GM23338 (cell line): ENCODE measurements around the gene RNU7-1. TPM values are rescaled to one million over a fixed set of nuclear protein-coding genes. Genes with fewer than 3 reads are reported as not detected.

ENCODE experiments used
- ATAC-seq: fragments of 200-7000 bp; cut with Tn5 transposase; 3 replicates; pipeline ENCODE4 v1.9.1; 2020
- DNase-seq: peaks from one replicate; pipeline ENCODE4 v3.0.0-alpha.2; 2015; ENCODE audit warnings: low spot score
- H2AFZ ChIP-seq: fragments of 200-600 bp; sonication (generic); 2 replicates; pipeline ENCODE4 v1.8.0; 2016; ENCODE audit warnings: antibody characterized with exemption, mild to moderate bottlenecking, moderate library complexity
- H3F3A ChIP-seq: fragments of 200-600 bp; sonication (generic); replicated peaks from 2 replicates; pipeline ENCODE4 v1.8.0; 2017; ENCODE audit warnings: antibody characterized with exemption, mixed run types, low read depth
- H3K27ac ChIP-seq: fragments of 200-600 bp; sonication (generic); 2 replicates; pipeline ENCODE4 v1.6.1; 2016; ENCODE audit warnings: low read depth
- H3K27me3 ChIP-seq: fragments of 200-600 bp; sonication (generic); 2 replicates; pipeline ENCODE4 v1.8.0; 2016; ENCODE audit warnings: mild to moderate bottlenecking, mixed run types, moderate library complexity; ENCODE audit not compliant: insufficient read depth
- H3K36me3 ChIP-seq: fragments of 200-600 bp; sonication (generic); 2 replicates; pipeline ENCODE4 v1.8.0; 2016; ENCODE audit warnings: mild to moderate bottlenecking; ENCODE audit not compliant: insufficient read depth
- H3K4me1 ChIP-seq: fragments of 200-600 bp; sonication (generic); 2 replicates; pipeline ENCODE4 v1.8.0; 2016; ENCODE audit warnings: mild to moderate bottlenecking, moderate library complexity; ENCODE audit not compliant: insufficient read depth
- H3K4me2 ChIP-seq: fragments of 200-600 bp; sonication (generic); 2 replicates; pipeline ENCODE4 v1.7.1; 2017; ENCODE audit warnings: mixed run types
- H3K4me3 ChIP-seq: fragments of 200-600 bp; sonication (generic); 2 replicates; pipeline ENCODE4 v1.6.1; 2016; ENCODE audit warnings: mixed run types
- H3K79me2 ChIP-seq: fragments of 200-600 bp; sonication (generic); replicated peaks from 2 replicates; pipeline ENCODE4 v1.8.0; 2017; ENCODE audit warnings: mild to moderate bottlenecking; ENCODE audit not compliant: insufficient read depth
- H3K9me2 ChIP-seq: fragments of 200-600 bp; sonication (generic); 2 replicates; pipeline ENCODE4 v1.8.0; 2017; ENCODE audit not compliant: insufficient read depth
- H4K20me1 ChIP-seq: fragments of 200-600 bp; sonication (generic); replicated peaks from 2 replicates; pipeline ENCODE4 v1.8.0; 2017; ENCODE audit warnings: mild to moderate bottlenecking; ENCODE audit not compliant: insufficient read depth
- H3K27ac Mint-ChIP-seq: 2 replicates; pipeline ENCODE4 v1.8.0; 2020; ENCODE audit warnings: inconsistent platforms, mild to moderate bottlenecking, moderate library complexity, mixed read lengths
- H3K27me3 Mint-ChIP-seq: 3 replicates; pipeline ENCODE4 v1.8.0; 2022; ENCODE audit warnings: low read depth, mild to moderate bottlenecking, moderate library complexity, mixed read lengths, inconsistent platforms; ENCODE audit not compliant: insufficient read depth, poor library complexity
- H3K36me3 Mint-ChIP-seq: 3 replicates; pipeline ENCODE4 v1.8.0; 2021; ENCODE audit warnings: low read depth, mild to moderate bottlenecking, inconsistent platforms, moderate library complexity, mixed read lengths
- H3K4me1 Mint-ChIP-seq: 3 replicates; pipeline ENCODE4 v1.8.0; 2020; ENCODE audit warnings: mild to moderate bottlenecking, inconsistent platforms, mixed read lengths
- H3K4me3 Mint-ChIP-seq: 3 replicates; pipeline ENCODE4 v1.8.0; 2021; ENCODE audit warnings: moderate library complexity, mild to moderate bottlenecking, inconsistent platforms, mixed read lengths
- H3K9me3 Mint-ChIP-seq: 3 replicates; pipeline ENCODE4 v1.8.0; 2020; ENCODE audit warnings: moderate library complexity, mild to moderate bottlenecking, inconsistent platforms, mixed read lengths
- EZH2 ChIP-seq: fragments of 200-600 bp; sonication (generic); IDR thresholded peaks from one replicate; pipeline ENCODE4 v1.8.0; 2017; ENCODE audit warnings: antibody characterized with exemption, mild to moderate bottlenecking, low read depth; ENCODE audit not compliant: unreplicated experiment
- EZH2phosphoT487 ChIP-seq: fragments of 200-600 bp; sonication (generic); IDR thresholded peaks from one replicate; pipeline ENCODE4 v1.8.1; 2018; ENCODE audit warnings: antibody characterized with exemption; ENCODE audit not compliant: unreplicated experiment
- JUNB ChIP-seq: IDR thresholded peaks from one replicate; pipeline ENCODE4 v1.6.1; 2016; ENCODE audit warnings: antibody characterized with exemption; ENCODE audit not compliant: unreplicated experiment
- NANOG ChIP-seq: IDR thresholded peaks from 2 replicates; pipeline ENCODE4 v1.6.1; 2016; ENCODE audit warnings: antibody characterized with exemption, borderline replicate concordance
- POLR2AphosphoS5 ChIP-seq: IDR thresholded peaks from 2 replicates; pipeline ENCODE4 v1.6.1; 2016; ENCODE audit warnings: antibody characterized with exemption, low read depth
- ZNF114 ChIP-seq: fragments of 250-450 bp; sonication (Bioruptor Pico); IDR thresholded peaks from 2 replicates; pipeline ENCODE4 v1.5.0; 2020; ENCODE audit warnings: mild to moderate bottlenecking, moderate library complexity
- ZNF331 ChIP-seq: fragments of 250-450 bp; sonication (Bioruptor Pico); IDR thresholded peaks from 2 replicates; pipeline ENCODE4 v1.5.0; 2020; ENCODE audit warnings: low read depth, mild to moderate bottlenecking, moderate library complexity
- polyA plus RNA-seq: library from polyadenylated mRNA; unstranded; fragments of >200 nt; fragmentation: Nextera tagmentation; extraction: Ambion mirVana; gene quantifications from 2 replicates; pipeline ENCODE4 v1.2.1, GENCODE V29; 2016
- total RNA-seq: library from RNA; depleted of rRNA; stranded (reverse); fragments of >200 nt; shearing (Covaris generic); gene quantifications from 2 replicates; pipeline ENCODE4 v1.2.3, GENCODE V29; 2014
- TF ChIP-seq, protein P1 (sequence below): IDR thresholded peaks from one replicate; pipeline ENCODE4 v1.6.1; 2018; ENCODE audit warnings: antibody characterized with exemption; ENCODE audit not compliant: unreplicated experiment
- TF ChIP-seq, protein P2 (sequence below): IDR thresholded peaks from 2 replicates; pipeline ENCODE4 v1.6.1; 2016; ENCODE audit warnings: antibody characterized with exemption
- TF ChIP-seq, protein P3 (sequence below), 2 experiments: fragments of 200-600 bp in 1 of 2; sonication (generic) in 1 of 2; conservative IDR thresholded peaks; 2 replicates each; pipeline versions ENCODE4 v1.5.1 to v1.6.1; 2016 to 2017; ENCODE audit warnings: antibody characterized with exemption in 2 of 2, low read depth in 2 of 2, mild to moderate bottlenecking in 2 of 2, moderate library complexity in 1 of 2
- TF ChIP-seq, protein P4 (sequence below): fragments of 250-450 bp; sonication (Bioruptor Pico); IDR thresholded peaks from 2 replicates; pipeline ENCODE4 v1.5.0; 2020; ENCODE audit warnings: mild to moderate bottlenecking, moderate library complexity

Gene RNU7-1
- total and polyA plus RNA-seq, 2 experiments from 2014 or later = not detected

DNA sequence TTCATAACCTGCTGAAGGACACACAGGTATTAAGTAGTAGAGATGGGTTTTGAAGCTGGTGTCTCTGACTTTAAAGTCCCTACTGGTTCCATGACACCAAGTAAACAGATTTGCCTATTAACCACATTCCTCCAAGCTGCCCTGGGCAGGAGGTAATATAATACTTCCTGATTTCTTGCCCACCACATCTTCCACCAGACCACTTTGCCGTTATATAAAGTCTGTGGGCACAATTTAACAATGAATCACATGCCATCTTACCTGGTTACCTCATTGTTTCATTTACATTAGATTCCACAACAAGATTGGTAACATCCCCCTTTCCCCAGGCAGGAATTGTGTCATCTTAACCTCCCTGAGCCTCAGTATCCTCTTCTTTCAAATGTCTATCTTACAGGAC, 39.9 kb upstream of the RNU7-1 start:
- H3K4me3 Mint-ChIP-seq = no peak overlapping the region
- H3K27me3 ChIP-seq = no peaks in the 10 kb centered on the region
- no peak overlapping the region; the same call in 1 of the 2 replicates for H3K27ac Mint-ChIP-seq
- H3K4me2 ChIP-seq = peak overlapping the region; percentile 53
- peak overlapping the region; percentile 79 for H3K27ac ChIP-seq
- peaks cover 6% of the 10 kb centered on the region; the same call in 1 of the 2 replicates for H3F3A ChIP-seq
- no peaks in the 10 kb centered on the region; the same call in 1 of the 3 replicates for H3K4me1 Mint-ChIP-seq
- H3K36me3 ChIP-seq = no peaks in the 10 kb centered on the region
- H3K9me2 ChIP-seq = no peaks in the 10 kb centered on the region
- H3K4me3 ChIP-seq = peak overlapping the region; percentile 17
- no peaks in the 10 kb centered on the region for H3K9me3 Mint-ChIP-seq
- H4K20me1 ChIP-seq = no peaks in the 10 kb centered on the region
- peak; percentile 31 for DNase-seq
- no peaks in the 10 kb centered on the region for H3K36me3 Mint-ChIP-seq
- no peaks in the 10 kb centered on the region for H3K79me2 ChIP-seq
- H2AFZ ChIP-seq = no peak overlapping the region
- no peak for TF ChIP-seq NANOG
- TF ChIP-seq ZNF331 (CRISPR knock-in tag) = no peak
- TF ChIP-seq EZH2phosphoT487 = no peak
- TF ChIP-seq, protein P1, sequence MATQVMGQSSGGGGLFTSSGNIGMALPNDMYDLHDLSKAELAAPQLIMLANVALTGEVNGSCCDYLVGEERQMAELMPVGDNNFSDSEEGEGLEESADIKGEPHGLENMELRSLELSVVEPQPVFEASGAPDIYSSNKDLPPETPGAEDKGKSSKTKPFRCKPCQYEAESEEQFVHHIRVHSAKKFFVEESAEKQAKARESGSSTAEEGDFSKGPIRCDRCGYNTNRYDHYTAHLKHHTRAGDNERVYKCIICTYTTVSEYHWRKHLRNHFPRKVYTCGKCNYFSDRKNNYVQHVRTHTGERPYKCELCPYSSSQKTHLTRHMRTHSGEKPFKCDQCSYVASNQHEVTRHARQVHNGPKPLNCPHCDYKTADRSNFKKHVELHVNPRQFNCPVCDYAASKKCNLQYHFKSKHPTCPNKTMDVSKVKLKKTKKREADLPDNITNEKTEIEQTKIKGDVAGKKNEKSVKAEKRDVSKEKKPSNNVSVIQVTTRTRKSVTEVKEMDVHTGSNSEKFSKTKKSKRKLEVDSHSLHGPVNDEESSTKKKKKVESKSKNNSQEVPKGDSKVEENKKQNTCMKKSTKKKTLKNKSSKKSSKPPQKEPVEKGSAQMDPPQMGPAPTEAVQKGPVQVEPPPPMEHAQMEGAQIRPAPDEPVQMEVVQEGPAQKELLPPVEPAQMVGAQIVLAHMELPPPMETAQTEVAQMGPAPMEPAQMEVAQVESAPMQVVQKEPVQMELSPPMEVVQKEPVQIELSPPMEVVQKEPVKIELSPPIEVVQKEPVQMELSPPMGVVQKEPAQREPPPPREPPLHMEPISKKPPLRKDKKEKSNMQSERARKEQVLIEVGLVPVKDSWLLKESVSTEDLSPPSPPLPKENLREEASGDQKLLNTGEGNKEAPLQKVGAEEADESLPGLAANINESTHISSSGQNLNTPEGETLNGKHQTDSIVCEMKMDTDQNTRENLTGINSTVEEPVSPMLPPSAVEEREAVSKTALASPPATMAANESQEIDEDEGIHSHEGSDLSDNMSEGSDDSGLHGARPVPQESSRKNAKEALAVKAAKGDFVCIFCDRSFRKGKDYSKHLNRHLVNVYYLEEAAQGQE = no peak
- TF ChIP-seq, protein P2, sequence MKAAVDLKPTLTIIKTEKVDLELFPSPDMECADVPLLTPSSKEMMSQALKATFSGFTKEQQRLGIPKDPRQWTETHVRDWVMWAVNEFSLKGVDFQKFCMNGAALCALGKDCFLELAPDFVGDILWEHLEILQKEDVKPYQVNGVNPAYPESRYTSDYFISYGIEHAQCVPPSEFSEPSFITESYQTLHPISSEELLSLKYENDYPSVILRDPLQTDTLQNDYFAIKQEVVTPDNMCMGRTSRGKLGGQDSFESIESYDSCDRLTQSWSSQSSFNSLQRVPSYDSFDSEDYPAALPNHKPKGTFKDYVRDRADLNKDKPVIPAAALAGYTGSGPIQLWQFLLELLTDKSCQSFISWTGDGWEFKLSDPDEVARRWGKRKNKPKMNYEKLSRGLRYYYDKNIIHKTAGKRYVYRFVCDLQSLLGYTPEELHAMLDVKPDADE = no peak
- TF ChIP-seq, protein P3, sequence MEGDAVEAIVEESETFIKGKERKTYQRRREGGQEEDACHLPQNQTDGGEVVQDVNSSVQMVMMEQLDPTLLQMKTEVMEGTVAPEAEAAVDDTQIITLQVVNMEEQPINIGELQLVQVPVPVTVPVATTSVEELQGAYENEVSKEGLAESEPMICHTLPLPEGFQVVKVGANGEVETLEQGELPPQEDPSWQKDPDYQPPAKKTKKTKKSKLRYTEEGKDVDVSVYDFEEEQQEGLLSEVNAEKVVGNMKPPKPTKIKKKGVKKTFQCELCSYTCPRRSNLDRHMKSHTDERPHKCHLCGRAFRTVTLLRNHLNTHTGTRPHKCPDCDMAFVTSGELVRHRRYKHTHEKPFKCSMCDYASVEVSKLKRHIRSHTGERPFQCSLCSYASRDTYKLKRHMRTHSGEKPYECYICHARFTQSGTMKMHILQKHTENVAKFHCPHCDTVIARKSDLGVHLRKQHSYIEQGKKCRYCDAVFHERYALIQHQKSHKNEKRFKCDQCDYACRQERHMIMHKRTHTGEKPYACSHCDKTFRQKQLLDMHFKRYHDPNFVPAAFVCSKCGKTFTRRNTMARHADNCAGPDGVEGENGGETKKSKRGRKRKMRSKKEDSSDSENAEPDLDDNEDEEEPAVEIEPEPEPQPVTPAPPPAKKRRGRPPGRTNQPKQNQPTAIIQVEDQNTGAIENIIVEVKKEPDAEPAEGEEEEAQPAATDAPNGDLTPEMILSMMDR (conservative IDR thresholded peaks at IDR 0.05; ENCODE audit: low read depth in 2 of 2) = no peak
- no peak for TF ChIP-seq EZH2
- TF ChIP-seq, protein P4, sequence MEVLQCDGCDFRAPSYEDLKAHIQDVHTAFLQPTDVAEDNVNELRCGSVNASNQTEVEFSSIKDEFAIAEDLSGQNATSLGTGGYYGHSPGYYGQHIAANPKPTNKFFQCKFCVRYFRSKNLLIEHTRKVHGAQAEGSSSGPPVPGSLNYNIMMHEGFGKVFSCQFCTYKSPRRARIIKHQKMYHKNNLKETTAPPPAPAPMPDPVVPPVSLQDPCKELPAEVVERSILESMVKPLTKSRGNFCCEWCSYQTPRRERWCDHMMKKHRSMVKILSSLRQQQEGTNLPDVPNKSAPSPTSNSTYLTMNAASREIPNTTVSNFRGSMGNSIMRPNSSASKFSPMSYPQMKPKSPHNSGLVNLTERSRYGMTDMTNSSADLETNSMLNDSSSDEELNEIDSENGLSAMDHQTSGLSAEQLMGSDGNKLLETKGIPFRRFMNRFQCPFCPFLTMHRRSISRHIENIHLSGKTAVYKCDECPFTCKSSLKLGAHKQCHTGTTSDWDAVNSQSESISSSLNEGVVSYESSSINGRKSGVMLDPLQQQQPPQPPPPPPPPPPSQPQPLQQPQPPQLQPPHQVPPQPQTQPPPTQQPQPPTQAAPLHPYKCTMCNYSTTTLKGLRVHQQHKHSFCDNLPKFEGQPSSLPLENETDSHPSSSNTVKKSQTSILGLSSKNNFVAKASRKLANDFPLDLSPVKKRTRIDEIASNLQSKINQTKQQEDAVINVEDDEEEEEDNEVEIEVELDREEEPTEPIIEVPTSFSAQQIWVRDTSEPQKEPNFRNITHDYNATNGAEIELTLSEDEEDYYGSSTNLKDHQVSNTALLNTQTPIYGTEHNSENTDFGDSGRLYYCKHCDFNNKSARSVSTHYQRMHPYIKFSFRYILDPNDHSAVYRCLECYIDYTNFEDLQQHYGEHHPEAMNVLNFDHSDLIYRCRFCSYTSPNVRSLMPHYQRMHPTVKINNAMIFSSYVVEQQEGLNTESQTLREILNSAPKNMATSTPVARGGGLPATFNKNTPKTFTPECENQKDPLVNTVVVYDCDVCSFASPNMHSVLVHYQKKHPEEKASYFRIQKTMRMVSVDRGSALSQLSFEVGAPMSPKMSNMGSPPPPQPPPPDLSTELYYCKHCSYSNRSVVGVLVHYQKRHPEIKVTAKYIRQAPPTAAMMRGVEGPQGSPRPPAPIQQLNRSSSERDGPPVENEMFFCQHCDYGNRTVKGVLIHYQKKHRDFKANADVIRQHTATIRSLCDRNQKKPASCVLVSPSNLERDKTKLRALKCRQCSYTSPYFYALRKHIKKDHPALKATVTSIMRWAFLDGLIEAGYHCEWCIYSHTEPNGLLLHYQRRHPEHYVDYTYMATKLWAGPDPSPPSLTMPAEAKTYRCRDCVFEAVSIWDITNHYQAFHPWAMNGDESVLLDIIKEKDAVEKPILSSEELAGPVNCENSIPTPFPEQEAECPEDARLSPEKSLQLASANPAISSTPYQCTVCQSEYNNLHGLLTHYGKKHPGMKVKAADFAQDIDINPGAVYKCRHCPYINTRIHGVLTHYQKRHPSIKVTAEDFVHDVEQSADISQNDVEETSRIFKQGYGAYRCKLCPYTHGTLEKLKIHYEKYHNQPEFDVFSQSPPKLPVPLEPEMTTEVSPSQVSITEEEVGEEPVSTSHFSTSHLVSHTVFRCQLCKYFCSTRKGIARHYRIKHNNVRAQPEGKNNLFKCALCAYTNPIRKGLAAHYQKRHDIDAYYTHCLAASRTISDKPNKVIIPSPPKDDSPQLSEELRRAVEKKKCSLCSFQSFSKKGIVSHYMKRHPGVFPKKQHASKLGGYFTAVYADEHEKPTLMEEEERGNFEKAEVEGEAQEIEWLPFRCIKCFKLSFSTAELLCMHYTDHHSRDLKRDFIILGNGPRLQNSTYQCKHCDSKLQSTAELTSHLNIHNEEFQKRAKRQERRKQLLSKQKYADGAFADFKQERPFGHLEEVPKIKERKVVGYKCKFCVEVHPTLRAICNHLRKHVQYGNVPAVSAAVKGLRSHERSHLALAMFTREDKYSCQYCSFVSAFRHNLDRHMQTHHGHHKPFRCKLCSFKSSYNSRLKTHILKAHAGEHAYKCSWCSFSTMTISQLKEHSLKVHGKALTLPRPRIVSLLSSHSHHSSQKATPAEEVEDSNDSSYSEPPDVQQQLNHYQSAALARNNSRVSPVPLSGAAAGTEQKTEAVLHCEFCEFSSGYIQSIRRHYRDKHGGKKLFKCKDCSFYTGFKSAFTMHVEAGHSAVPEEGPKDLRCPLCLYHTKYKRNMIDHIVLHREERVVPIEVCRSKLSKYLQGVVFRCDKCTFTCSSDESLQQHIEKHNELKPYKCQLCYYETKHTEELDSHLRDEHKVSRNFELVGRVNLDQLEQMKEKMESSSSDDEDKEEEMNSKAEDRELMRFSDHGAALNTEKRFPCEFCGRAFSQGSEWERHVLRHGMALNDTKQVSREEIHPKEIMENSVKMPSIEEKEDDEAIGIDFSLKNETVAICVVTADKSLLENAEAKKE = no peak
- no peak for TF ChIP-seq JUNB
- no peak for TF ChIP-seq ZNF114 (CRISPR knock-in tag)
- no peak for TF ChIP-seq POLR2AphosphoS5
- peaks cover 17% of the 10 kb centered on the region for H3K4me1 ChIP-seq
- no peak for ATAC-seq
- H3K27me3 Mint-ChIP-seq = peaks cover 3% of the 10 kb centered on the region
